PC-9 (cell line): ENCODE data around the gene COMMD1.

ENCODE experiments used
- CTCF ChIP-seq: fragments of 200-600 bp; sonication (generic); conservative IDR thresholded peaks from 2 replicates; pipeline ENCODE4 v1.6.1; 2017; ENCODE audit warnings: mixed run types, antibody characterized with exemption, mild to moderate bottlenecking, moderate library complexity
- EZH2 ChIP-seq: fragments of 200-600 bp; sonication (generic); IDR thresholded peaks from 2 replicates; pipeline ENCODE4 v1.8.0; 2017; ENCODE audit warnings: antibody characterized with exemption, low read depth

- TF ChIP-seq CTCF (no peak), EZH2 (no peak)
Observed at GRCh38 chr2:62065243-62065642, 159.8 kb downstream of the COMMD1 start.
